ENCODE measurements around the gene TTLL7.

Gene TTLL7

DNA sequence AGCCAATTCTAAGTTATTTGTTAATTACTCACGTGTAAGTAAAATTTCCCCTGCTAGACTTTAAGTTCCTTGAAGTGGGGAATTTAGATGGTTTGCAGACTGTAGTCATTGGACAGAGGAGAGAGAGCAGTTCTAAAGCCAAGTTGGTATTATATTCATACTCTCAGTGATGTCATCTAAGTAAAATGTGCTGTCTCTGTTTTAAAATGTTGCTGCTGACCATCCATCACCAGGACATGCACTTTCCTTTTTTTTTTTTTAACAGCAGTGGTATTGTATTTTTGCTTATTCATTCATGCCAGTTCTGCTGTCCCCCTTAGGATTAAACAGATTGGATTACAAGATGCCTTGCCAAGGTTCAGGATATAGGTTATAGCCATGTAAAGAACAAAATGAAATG lies 2.3 kb downstream of the TTLL7 start:
- Histone ChIP-seq H3K79me2 (ENCODE audit: insufficient read depth, low read length) (no peaks in the 10 kb centered on the region), H4K20me1 (ENCODE audit: insufficient read depth, low read length) (no peaks in the 10 kb centered on the region), H3K27me3 (ENCODE audit: insufficient read depth, low read length) (no peaks in the 10 kb centered on the region), H3K9ac (ENCODE audit: low read length) (no peak overlapping the region), H3K4me2 (ENCODE audit: low read length) (no peak overlapping the region), H3K9me3 (ENCODE audit: low read length) (no peaks in the 10 kb centered on the region), H3K27ac (ENCODE audit: low read depth, low read length, poor library complexity, severe bottlenecking) (no peak overlapping the region), H3K9me2 (ENCODE audit: low read depth, low read length) (no peaks in the 10 kb centered on the region), H3K4me3 (ENCODE audit: low read depth, low read length, poor library complexity, severe bottlenecking) (no peak overlapping the region), H3K36me3 (ENCODE audit: insufficient read depth, low read length) (no peaks in the 10 kb centered on the region), H2AFZ (ENCODE audit: low read length) (no peak overlapping the region), H3K4me1 (ENCODE audit: insufficient read depth, low read length, severe bottlenecking) (peaks cover 17% of the 10 kb centered on the region), H3F3A (ENCODE audit: insufficient read depth, low read length) (no peaks in the 10 kb centered on the region)
- TF ChIP-seq, protein P1, sequence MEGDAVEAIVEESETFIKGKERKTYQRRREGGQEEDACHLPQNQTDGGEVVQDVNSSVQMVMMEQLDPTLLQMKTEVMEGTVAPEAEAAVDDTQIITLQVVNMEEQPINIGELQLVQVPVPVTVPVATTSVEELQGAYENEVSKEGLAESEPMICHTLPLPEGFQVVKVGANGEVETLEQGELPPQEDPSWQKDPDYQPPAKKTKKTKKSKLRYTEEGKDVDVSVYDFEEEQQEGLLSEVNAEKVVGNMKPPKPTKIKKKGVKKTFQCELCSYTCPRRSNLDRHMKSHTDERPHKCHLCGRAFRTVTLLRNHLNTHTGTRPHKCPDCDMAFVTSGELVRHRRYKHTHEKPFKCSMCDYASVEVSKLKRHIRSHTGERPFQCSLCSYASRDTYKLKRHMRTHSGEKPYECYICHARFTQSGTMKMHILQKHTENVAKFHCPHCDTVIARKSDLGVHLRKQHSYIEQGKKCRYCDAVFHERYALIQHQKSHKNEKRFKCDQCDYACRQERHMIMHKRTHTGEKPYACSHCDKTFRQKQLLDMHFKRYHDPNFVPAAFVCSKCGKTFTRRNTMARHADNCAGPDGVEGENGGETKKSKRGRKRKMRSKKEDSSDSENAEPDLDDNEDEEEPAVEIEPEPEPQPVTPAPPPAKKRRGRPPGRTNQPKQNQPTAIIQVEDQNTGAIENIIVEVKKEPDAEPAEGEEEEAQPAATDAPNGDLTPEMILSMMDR (IDR thresholded peaks at IDR 0.05; ENCODE audit: low read length), result no peak
- TF ChIP-seq EZH2 (IDR thresholded peaks at IDR 0.05; ENCODE audit: borderline replicate concordance, low read length), result no peak

DNA sequence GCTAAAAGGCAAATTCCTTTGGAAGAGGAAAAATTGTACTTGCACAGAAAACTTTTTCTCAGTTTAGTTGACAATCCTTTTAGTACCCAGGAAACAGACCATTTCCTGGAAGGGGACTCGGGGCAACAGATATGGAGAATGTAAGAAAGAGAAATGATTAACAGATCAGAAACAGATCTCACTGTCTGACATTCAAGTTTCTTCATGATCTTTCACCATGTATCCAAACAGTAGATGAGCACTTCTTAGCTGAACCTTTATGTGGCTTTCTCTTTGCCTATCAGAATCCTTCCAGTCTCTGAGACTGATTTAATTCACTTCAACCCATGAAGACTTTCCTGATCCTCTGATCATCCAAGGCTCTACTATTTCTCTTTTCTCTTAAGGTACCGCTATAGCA lies 2.7 kb downstream of the TTLL7 start:
- Histone ChIP-seq H3K9ac (ENCODE audit: low read length) (no peak overlapping the region), H3K4me1 (ENCODE audit: insufficient read depth, low read length, severe bottlenecking) (peaks cover 17% of the 10 kb centered on the region), H3K27me3 (ENCODE audit: insufficient read depth, low read length) (no peaks in the 10 kb centered on the region), H3K9me2 (ENCODE audit: low read depth, low read length) (no peaks in the 10 kb centered on the region), H3K4me3 (ENCODE audit: low read depth, low read length, poor library complexity, severe bottlenecking) (no peak overlapping the region), H3K36me3 (ENCODE audit: insufficient read depth, low read length) (no peaks in the 10 kb centered on the region), H3K79me2 (ENCODE audit: insufficient read depth, low read length) (no peaks in the 10 kb centered on the region), H2AFZ (ENCODE audit: low read length) (no peak overlapping the region), H4K20me1 (ENCODE audit: insufficient read depth, low read length) (no peaks in the 10 kb centered on the region), H3K4me2 (ENCODE audit: low read length) (no peak overlapping the region), H3K9me3 (ENCODE audit: low read length) (no peaks in the 10 kb centered on the region), H3F3A (ENCODE audit: insufficient read depth, low read length) (no peaks in the 10 kb centered on the region), H3K27ac (ENCODE audit: low read depth, low read length, poor library complexity, severe bottlenecking) (no peak overlapping the region)
- TF ChIP-seq, protein P1 (IDR thresholded peaks at IDR 0.05; ENCODE audit: low read length), result no peak
- TF ChIP-seq EZH2 (IDR thresholded peaks at IDR 0.05; ENCODE audit: borderline replicate concordance, low read length), result no peak

DNA sequence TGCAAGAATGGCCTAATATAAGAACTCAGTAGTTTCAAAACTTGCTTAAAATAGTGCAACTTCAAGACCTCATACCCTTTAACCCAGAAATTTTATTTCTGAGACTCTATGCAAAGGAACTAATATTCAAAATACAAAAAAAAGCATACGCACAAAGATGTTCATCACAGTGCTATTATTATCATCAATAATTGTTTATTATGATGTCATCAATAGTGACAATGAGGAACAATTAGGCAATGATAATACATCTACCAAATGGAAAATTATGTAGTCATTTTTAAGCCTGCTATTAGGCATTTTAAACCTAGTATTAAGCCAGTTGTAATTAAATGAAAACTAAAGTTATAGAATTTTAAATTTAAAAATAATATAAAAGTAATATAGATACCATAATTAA lies 3.3 kb downstream of the TTLL7 start:
- H3K27me3 ChIP-seq (ENCODE audit: insufficient read depth, low read length), result no peaks in the 10 kb centered on the region
- TF ChIP-seq, protein P1 (IDR thresholded peaks at IDR 0.05; ENCODE audit: low read length), result no peak
- TF ChIP-seq EZH2 (IDR thresholded peaks at IDR 0.05; ENCODE audit: borderline replicate concordance, low read length), result no peak
- no peaks in the 10 kb centered on the region for H3K79me2 ChIP-seq (ENCODE audit: insufficient read depth, low read length)
- H3K27ac ChIP-seq (ENCODE audit: low read depth, low read length, poor library complexity, severe bottlenecking), result no peak overlapping the region
- no peaks in the 10 kb centered on the region for H3K9me3 ChIP-seq (ENCODE audit: low read length)
- H3K4me1 ChIP-seq (ENCODE audit: insufficient read depth, low read length, severe bottlenecking), result peaks cover 17% of the 10 kb centered on the region
- H3K36me3 ChIP-seq (ENCODE audit: insufficient read depth, low read length), result no peaks in the 10 kb centered on the region
- no peaks in the 10 kb centered on the region for H4K20me1 ChIP-seq (ENCODE audit: insufficient read depth, low read length)
- no peak overlapping the region for H3K9ac ChIP-seq (ENCODE audit: low read length)
- H3K4me2 ChIP-seq (ENCODE audit: low read length), result no peak overlapping the region
- no peaks in the 10 kb centered on the region for H3K9me2 ChIP-seq (ENCODE audit: low read depth, low read length)
- H2AFZ ChIP-seq (ENCODE audit: low read length), result no peak overlapping the region
- no peaks in the 10 kb centered on the region for H3F3A ChIP-seq (ENCODE audit: insufficient read depth, low read length)
- H3K4me3 ChIP-seq (ENCODE audit: low read depth, low read length, poor library complexity, severe bottlenecking), result no peak overlapping the region
